K562 (cell line): ENCODE data around the gene ZBTB32. TPM values are rescaled to one million over a fixed set of nuclear protein-coding genes. Genes with fewer than 3 reads are reported as not detected.

Experiments used
- ARHGAP35 ChIP-seq: fragments of 450-650 bp; IDR thresholded peaks from 2 replicates; pipeline ENCODE4 v1.6.1; 2018; ENCODE audit not compliant: partially characterized antibody
- ARID1B ChIP-seq: fragments of 450-650 bp; IDR thresholded peaks from 2 replicates; pipeline ENCODE4 v1.6.1; 2016; ENCODE audit warnings: antibody characterized with exemption, mild to moderate bottlenecking, inconsistent platforms
- BCL6 ChIP-seq: fragments of 250-450 bp; sonication (Bioruptor Pico); IDR thresholded peaks from 2 replicates; pipeline ENCODE4 v1.4.0; 2020
- BMI1 ChIP-seq: fragments of 150-350 bp; IDR thresholded peaks from 2 replicates; pipeline ENCODE4 v1.6.1; 2014; ENCODE audit warnings: low read length
- BRD4 ChIP-seq: fragments of 200-600 bp; sonication (generic); IDR thresholded peaks from 2 replicates; pipeline ENCODE4 v1.6.1; 2017; ENCODE audit warnings: inconsistent platforms
- CEBPZ ChIP-seq: fragments of 150-350 bp; IDR thresholded peaks from 2 replicates; pipeline ENCODE4 v1.6.1; 2014; ENCODE audit warnings: low read depth, mild to moderate bottlenecking, low read length, borderline replicate concordance
- COPS2 ChIP-seq: fragments of 450-650 bp; conservative IDR thresholded peaks from 2 replicates; pipeline ENCODE4 v1.6.1; 2016; ENCODE audit warnings: mild to moderate bottlenecking, moderate library complexity
- FOXJ2 ChIP-seq: fragments of 200-800 bp; sonication (Bioruptor generic); IDR thresholded peaks from 2 replicates; pipeline ENCODE4 v1.6.1; 2016; ENCODE audit warnings: missing genetic modification characterization, missing compliant biosample characterization
- KHSRP ChIP-seq: fragments of 450-650 bp; IDR thresholded peaks from 2 replicates; pipeline ENCODE4 v1.6.1; 2017
- MAZ ChIP-seq, 2 experiments: fragments of 450-650 bp in 1 of 2; sonication (generic) in 1 of 2; formaldehyde crosslinking; IDR thresholded peaks in 1 of 2; conservative IDR thresholded peaks in 1 of 2; 2 replicates each; pipeline versions ENCODE4 v1.4.0 to v1.5.0; 2020; ENCODE audit warnings: mild to moderate bottlenecking in 1 of 2, missing genetic modification reagents in 1 of 2
- NELFE ChIP-seq: IDR thresholded peaks from 2 replicates; pipeline ENCODE4 v1.6.1; 2011; ENCODE audit warnings: mild to moderate bottlenecking; ENCODE audit not compliant: insufficient read depth, insufficient read length
- NEUROD1 ChIP-seq: fragments of 150-350 bp; IDR thresholded peaks from 2 replicates; pipeline ENCODE4 v1.6.1; 2014; ENCODE audit warnings: borderline replicate concordance, low read length, low read depth; ENCODE audit not compliant: partially characterized antibody
- NFATC3 ChIP-seq: fragments of 450-650 bp; IDR thresholded peaks from 2 replicates; pipeline ENCODE4 v1.6.1; 2017; ENCODE audit warnings: mild to moderate bottlenecking
- NFIX ChIP-seq: fragments of 250-450 bp; sonication (Bioruptor Pico); IDR thresholded peaks from 2 replicates; pipeline ENCODE4 v1.4.0; 2020; ENCODE audit warnings: low read depth, mild to moderate bottlenecking, moderate library complexity
- PCBP2 ChIP-seq: fragments of 200-400 bp; formaldehyde crosslinking; IDR thresholded peaks from 2 replicates; pipeline ENCODE4 v1.6.1; 2018; ENCODE audit warnings: low read length, low read depth, mild to moderate bottlenecking, moderate library complexity; ENCODE audit not compliant: poor library complexity, severe bottlenecking
- PHF20 ChIP-seq: fragments of 450-650 bp; IDR thresholded peaks from 2 replicates; pipeline ENCODE4 v1.6.1; 2018; ENCODE audit not compliant: partially characterized antibody
- RBM15 ChIP-seq: fragments of 200-400 bp; formaldehyde crosslinking; IDR thresholded peaks from 2 replicates; pipeline ENCODE4 v1.6.1; 2018; ENCODE audit warnings: mild to moderate bottlenecking, low read length, moderate library complexity; ENCODE audit not compliant: insufficient read depth
- SETDB1 ChIP-seq: IDR thresholded peaks from one replicate; pipeline ENCODE4 v1.6.1; 2012; ENCODE audit warnings: low read length, control low read depth, inconsistent platforms
- THRAP3 ChIP-seq: fragments of 450-650 bp; IDR thresholded peaks from 2 replicates; pipeline ENCODE4 v1.6.1; 2016; ENCODE audit warnings: mild to moderate bottlenecking, inconsistent platforms, borderline replicate concordance
- ZBTB33 ChIP-seq: sonication (generic); formaldehyde crosslinking; IDR thresholded peaks from 2 replicates; pipeline ENCODE4 v1.8.1; 2023; ENCODE audit warnings: mild to moderate bottlenecking, missing genetic modification reagents
- ZNF282 ChIP-seq: sonication (generic); formaldehyde crosslinking; IDR thresholded peaks from 2 replicates; pipeline ENCODE4 v1.8.1; 2023; ENCODE audit warnings: missing genetic modification reagents
- ZNF644 ChIP-seq: fragments of 200-800 bp; sonication (Bioruptor generic); IDR thresholded peaks from 2 replicates; pipeline ENCODE4 v1.6.1; 2016; ENCODE audit warnings: low read depth, missing genetic modification characterization, missing compliant biosample characterization
- ZNF764 ChIP-seq: fragments of 250-450 bp; sonication (Bioruptor Pico); IDR thresholded peaks from 2 replicates; pipeline ENCODE4 v1.4.0; 2020; ENCODE audit warnings: low read depth, mild to moderate bottlenecking, moderate library complexity
- polyA plus RNA-seq, 8 experiments: library from polyadenylated mRNA; depleted of rRNA in 4 of 8; stranded (reverse) in 5 of 8; unstranded in 3 of 8; fragments of >200 nt; fragmentation: Nextera tagmentation in 2 of 8; fragmentation: Illumina TruSeq in 1 of 8; extraction: Ambion mirVana in 2 of 8; extraction: Trizol in 1 of 8; gene quantifications; 2 replicates each; pipeline versions ENCODE4 v1.2.1 to v1.2.3, GENCODE V29; 2011 to 2014; ENCODE audit warnings: inconsistent platforms in 1 of 8, missing spikeins in 1 of 8
- total RNA-seq, 7 experiments: library from RNA; depleted of rRNA in 6 of 7; stranded (reverse); fragments of >200 nt in 6 of 7; fragmentation: Illumina TruSeq in 2 of 7; extraction: Trizol in 2 of 7; gene quantifications; 2 replicates each; pipeline versions ENCODE4 v1.2.1 to v1.2.3, GENCODE V29; 2011 to 2021; ENCODE audit warnings: low replicate concordance in 1 of 7

Gene ZBTB32
- total and polyA plus RNA-seq, 9 of the 15 experiments (the other 6 are each of a cell fraction or from before 2014, with no cell fraction given): 0.20 TPM; not detected in 8

GRCh38 chr19:35748106-35749020 lies 44.0 kb downstream of the ZBTB32 start, which contains the start of gene LIN37 (continued):
- no peak for TF ChIP-seq ZBTB33 (CRISPR knock-in tag)
- no peak for TF ChIP-seq THRAP3
- TF ChIP-seq NFATC3: no peak
- TF ChIP-seq NFIX (CRISPR knock-in tag): no peak
- TF ChIP-seq BMI1: no peak
- peak; percentile 40 to 50; a peak in 1 of 4 replicates for TF ChIP-seq MAZ (CRISPR knock-in tag; conservative IDR thresholded peaks at IDR 0.05 in 1 of 2, IDR thresholded peaks at IDR 0.05 in 1 of 2)
- no peak for TF ChIP-seq ARID1B
- no peak; the same call in 1 of the 2 replicates for TF ChIP-seq ZNF644 (tag)
- no peak for TF ChIP-seq SETDB1
- no peak for TF ChIP-seq COPS2
- no peak for TF ChIP-seq ARHGAP35
- TF ChIP-seq ZNF282 (CRISPR knock-in tag): no peak
- 0 out of 2 replicates have a peak, but pooled peaks have one; percentile 6 for TF ChIP-seq FOXJ2 (tag)
- TF ChIP-seq BCL6 (CRISPR knock-in tag): no peak
- TF ChIP-seq NELFE: no peak
- TF ChIP-seq ZNF764 (CRISPR knock-in tag): no peak
- peak; percentile 49 for TF ChIP-seq PHF20
- no peak for TF ChIP-seq BRD4
- peak; percentile 82 for TF ChIP-seq CEBPZ
- TF ChIP-seq NEUROD1: peak; percentile 80
- no peak for TF ChIP-seq KHSRP
- no peak for TF ChIP-seq RBM15
- no peak for TF ChIP-seq PCBP2
